HG03469 (cell line): ENCODE measurements around the gene SYT2.
"Not testable (repeated sequence)": the region's sequence is repeated elsewhere in the genome, so short reads cannot be mapped to it uniquely, and the experiment has no call there.

Source experiments
- ATAC-seq: cut with Tn5 transposase; IDR thresholded peaks from one replicate; pipeline ENCODE4 v1.9.1; 2021; ENCODE audit warnings: mild to moderate bottlenecking, moderate library complexity, moderate number of reproducible peaks; ENCODE audit not compliant: unreplicated experiment

The SYT2 gene

DNA sequence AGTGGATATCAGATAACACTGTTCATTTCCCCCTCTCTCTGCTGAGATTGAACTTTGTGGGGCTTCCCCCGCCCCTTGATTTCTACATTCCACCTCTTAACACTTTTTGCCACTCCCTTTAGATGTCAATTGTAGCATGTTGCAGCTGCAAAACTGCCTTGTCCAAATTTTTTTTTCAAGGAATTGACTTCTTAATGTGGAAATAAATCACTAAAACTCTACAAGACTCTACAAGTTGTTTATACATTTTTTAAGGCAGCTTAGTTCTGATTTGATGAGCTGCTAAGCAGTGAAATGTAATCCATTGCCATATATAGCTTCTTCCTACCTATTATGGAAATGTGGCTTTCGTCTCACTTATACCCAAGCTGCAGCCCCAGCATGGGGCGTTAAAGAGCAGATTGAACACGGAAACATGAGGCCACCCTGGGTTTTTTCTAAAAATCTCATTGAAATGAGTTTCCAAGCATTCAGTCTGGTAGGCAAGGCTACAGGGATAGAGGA, 132.2 kb downstream of the SYT2 start:
- ATAC-seq: no peak

DNA sequence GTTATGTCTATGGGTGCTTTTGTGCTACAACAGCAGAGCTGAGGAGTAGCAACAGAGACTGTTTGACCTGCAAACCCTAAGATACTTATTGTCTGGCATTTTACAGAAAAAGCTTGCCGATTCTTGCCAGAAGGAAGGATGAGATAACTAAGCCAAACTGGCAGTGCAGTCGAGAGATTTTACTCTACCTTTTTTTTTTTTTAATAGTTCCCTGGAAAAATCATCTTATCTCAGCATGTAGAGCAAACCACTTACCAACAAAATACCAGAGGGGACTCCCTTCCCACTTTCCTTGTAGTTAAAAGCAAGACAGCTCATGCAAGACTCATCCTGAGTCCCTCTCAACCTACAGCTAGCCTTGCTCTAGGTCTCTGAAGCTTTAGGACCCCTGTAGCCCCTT, 132.9 kb downstream of the SYT2 start:
- ATAC-seq: no peak

GRCh38 chr1:202576816-202577215, 133.4 kb downstream of the SYT2 start:
- ATAC-seq: no peak

GRCh38 chr1:202575918-202576653, 134.2 kb downstream of the SYT2 start:
- no peak for ATAC-seq

- no peak for ATAC-seq
These were observed 137.4 kb downstream of the SYT2 start for GRCh38 chr1:202572867-202573266.

DNA sequence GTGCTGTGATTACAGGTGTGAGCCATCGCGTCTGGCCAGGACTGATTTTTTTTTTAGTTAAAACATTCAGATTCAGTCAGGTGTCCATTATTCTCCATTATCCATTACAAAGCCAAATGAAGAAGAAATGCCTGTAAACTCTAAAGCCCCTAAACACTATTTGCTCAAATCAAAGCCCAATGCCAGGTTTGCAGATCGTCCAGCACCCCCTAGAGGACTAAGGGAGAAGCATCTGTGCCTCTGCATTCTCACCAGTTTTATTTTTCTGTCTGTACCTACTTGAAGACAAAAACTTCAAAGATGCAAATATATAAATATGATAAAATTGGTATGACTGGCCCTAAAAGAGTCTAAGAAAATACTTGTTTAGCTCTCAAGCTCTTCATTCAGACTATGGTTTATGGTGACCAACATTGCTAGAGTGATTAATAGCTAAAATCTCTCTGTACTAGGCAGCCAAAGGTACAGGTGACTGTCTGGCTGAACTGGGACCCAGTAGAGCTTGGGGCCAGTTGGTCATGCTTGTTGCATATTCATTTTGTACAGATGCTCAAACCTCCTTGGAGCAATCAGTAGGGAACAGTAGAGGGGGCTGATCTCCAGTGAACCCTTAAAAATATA, 138.4 kb downstream of the SYT2 start:
- no peak for ATAC-seq

- no peak for ATAC-seq
These were observed 140.6 kb downstream of the SYT2 start for GRCh38 chr1:202569393-202570322.

GRCh38 chr1:202568826-202569225, 141.4 kb downstream of the SYT2 start:
- ATAC-seq: no peak

- ATAC-seq: no peak
These were observed 141.8 kb downstream of the SYT2 start for GRCh38 chr1:202568410-202568809.

DNA sequence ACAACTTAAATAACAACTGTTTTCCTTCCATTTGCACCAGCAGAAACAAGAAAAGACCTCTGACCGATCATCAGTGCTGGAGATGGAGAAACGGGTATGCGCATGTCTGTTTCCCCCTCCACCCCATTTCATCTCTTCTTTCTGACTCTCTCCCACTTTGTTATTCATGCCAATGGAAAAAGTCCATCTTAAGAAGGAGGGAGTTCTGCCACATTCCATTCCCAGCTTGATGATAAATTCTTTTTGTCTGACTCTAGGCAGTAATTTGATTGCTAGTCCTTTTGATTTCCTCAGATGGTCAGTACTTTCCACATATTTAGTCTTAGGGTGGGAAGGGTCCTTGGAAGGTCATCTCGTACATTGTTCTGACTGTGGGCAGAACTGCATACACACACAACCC, 142.5 kb downstream of the SYT2 start:
- ATAC-seq: no peak

GRCh38 chr1:202565890-202566602, 144.2 kb downstream of the SYT2 start:
- peak; percentile 57 for ATAC-seq

DNA sequence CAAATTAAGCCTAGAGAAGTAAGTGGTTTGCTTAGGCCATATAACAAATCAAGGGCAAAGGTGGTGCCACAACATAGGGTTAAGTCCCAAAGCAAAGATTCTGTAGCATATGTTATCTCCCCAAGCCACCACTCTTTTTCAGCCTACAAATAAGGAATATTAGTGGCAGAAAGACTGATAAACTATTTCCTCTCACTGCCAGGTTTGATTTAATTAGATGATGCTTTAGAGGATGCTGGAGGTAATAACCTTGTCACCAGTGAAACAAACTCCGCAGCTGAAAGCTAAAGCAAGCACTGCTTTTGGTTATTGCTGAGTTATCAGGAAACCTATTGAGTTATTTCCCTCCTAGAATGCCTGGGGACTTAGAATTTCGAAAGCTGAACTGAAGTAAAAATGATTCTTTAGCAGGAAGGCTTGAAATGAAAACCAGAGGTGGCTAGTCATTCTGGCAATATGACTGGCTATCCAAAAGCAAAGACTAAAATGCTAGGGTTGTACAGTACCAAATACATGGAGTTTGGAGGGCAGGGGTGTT, 145.2 kb downstream of the SYT2 start:
- no peak for ATAC-seq

DNA sequence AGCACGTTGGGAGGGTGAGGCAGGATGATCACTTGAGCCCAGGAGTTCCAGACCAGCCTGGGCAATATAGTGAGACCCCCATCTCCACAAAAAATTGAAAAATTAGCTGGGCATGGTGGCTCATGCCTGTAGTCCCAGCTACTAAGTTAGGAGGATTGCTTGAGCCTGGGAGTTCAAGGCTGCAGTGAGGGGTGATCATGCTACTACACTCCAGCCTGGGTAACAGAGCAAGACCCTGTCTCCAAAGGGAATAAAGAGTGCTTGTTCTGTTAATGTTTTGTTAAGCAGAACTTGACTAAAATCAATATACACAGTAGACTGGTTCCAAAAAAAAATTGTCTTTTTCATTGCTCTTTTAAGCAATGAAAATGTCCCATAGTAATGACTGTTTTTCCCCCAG, 146.4 kb downstream of the SYT2 start:
- no peak for ATAC-seq

DNA sequence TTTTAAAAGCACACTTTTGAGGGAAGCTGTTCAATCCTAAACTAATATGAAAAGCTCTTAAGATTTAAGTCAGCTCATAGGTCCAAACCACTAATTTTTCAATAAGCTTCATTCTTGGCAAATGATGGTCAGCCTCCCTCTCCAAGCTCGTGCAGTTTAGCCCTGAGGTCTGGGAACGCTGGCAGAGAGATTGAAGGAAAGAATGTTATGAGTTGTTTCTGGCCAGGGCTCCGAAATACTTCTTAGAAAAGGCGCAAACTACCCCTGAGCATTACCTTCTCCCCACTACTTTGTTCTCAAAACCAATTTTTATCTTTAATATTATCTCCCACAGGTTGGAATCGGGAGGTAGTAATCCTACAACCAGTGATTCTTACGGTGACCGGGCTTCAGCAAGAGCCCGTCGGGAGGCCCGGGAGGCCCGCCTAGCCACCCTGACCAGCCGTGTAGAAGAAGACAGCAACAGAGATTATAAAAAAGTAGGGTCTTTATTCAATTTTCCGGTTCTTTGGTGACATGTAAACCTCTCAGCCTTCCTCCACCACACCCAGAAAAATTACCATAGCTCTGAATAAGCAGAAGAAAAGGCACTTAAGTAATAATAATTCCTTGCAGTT, 147.7 kb downstream of the SYT2 start:
- no peak for ATAC-seq

- ATAC-seq: no peak
These were observed 148.4 kb downstream of the SYT2 start for GRCh38 chr1:202561726-202562443.

DNA sequence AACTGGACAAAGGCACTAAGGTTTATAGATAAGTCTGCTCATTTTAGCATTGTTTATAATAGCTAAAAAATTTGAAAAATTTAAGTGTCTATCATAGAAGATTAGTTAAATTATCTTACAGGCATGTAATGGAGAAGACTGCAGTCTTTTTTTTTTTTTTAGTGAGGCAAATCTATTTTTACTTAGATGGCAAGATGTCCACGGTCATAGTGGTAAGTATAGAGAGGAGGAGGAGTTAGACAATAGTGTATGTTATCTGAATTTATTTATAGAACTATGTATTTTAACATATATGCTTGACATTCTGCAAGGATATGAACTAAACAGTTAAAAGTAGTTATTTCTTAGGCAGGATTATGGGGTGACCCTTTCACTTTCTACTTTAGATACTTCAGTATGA, 149.0 kb downstream of the SYT2 start:
- ATAC-seq: no peak

GRCh38 chr1:202557662-202558061, 152.6 kb downstream of the SYT2 start:
- ATAC-seq: not testable (repeated sequence)

DNA sequence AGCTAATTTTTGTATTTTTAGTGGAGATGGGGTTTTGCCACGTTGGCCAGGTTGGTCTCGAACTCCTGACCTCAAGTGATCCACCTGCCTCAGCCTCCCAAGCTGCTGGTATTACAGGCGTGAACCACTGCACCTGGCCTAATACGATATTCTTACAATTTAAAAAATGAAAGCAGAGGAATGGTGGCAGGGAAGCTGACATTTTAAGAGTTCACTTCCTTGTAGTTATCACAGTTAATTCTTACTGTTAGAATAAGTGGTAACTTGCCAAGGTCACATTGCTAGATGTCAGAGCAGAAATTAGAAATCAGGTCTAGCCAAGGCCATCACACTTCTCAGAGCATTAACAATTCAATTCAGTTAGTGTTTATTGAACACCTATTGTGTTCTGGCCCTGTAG, 154.2 kb downstream of the SYT2 start:
- ATAC-seq: not testable (repeated sequence)

DNA sequence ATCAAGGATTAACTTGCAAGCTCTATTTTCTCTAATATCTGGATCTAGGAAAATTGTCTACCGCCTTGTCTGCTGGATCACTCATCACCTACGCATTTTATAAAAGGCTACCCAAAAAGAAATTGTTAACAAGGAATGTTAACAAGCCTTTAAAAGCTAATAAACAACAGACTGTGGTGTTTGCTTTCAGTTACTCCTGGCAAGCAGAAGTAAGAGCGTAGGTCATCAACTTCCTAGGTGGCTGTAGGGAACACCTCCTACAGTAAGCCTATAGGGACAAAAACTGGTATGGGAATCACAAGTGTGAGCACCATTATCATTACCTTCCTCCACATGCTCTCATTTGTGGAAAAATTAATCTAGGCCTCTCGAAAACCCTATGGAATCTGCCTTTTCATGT, 155.6 kb downstream of the SYT2 start:
- ATAC-seq: not testable (repeated sequence)
